ENCODE data around the gene PRKCE.

PRKCE gene

GRCh38 chr2:46146866-46147502, 495.5 kb downstream of the PRKCE start:
- no peak for DNase-seq (ENCODE audit: low spot score)

GRCh38 chr2:46147626-46148368, 496.3 kb downstream of the PRKCE start:
- DNase-seq (ENCODE audit: low spot score) = no peak

DNA sequence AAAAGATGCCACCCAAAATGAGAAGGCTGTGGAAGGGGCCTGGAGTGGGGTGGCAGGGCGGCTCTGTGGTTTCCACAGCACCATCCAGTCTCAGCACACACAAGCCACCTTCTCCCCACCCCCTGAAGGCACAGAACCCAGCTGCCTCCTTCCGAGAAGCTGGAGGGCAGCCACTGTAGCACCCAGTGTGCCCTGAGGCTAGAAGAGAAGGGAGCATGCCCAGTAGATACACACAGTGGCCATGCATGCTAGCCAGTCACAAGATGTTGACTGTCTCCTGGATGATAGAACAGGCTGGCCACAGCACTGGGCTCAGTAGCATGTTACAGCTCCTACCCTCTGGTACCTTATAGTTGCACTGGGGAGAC, 496.9 kb downstream of the PRKCE start:
- no peak for DNase-seq (ENCODE audit: low spot score)

- no peak for DNase-seq (ENCODE audit: low spot score)
Measured at GRCh38 chr2:46150445-46150955, 499.0 kb downstream of the PRKCE start.

DNA sequence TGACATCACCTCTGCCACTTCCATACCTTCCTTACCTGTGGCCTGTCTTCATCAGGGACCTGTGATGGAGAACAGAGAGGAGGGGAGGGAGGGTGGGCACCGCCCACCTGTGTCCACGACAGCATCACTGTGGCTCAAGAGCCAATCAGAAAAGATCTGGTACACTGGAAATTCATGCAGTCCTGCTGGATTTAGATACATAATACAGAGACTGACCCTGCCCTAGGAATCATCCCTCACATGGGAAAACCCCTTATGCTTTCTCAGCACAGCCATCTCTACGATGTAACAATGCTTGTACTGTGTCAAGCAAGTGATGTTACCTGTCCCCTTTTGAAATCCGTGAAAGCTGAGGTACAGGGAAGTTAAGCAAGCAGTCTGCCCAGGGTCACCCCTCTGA, 500.1 kb downstream of the PRKCE start:
- DNase-seq (ENCODE audit: low spot score) = no peak

DNA sequence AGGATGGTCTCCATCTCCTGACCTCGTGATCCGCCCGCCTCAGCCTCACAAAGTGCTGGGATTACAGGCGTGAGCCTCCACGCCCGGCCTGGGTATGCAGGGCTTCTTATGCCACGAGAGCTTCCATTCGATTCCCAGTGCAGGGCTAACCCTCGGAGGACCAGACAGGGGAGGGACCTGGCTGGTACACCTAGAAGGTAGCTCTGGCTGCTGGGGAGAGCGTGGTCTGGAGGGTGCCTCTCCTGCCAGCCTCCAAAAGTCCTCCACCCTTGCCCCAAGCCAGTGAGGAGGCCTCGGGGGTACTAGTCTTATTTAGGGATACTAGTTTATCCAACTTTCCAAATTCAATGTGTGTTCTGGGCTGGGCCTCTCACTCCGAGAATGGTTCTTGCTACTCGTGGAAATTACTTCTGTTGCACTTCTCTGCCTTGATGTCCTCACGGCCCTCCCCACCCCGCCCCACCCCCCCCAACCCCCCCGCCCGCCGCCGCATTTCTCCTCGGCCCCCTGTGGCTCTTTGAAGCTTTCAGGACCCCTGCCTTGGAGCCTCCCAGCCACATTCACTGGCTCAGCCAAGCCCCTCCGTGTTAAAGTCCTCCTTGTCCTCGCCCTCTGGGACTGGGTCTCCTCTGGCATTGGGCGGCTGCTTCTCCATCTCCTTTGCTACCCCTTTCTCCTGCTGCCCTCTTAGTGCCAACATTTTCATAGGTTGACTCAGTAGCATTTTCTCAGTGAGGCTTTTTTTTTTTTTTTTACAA, 502.7 kb downstream of the PRKCE start:
- DNase-seq (ENCODE audit: low spot score) = no peak

GRCh38 chr2:46157072-46157965, 505.8 kb downstream of the PRKCE start:
- DNase-seq (ENCODE audit: low spot score) = no peak

- no peak for DNase-seq (ENCODE audit: low spot score)
Measured at GRCh38 chr2:46157966-46158310, 506.5 kb downstream of the PRKCE start.

DNA sequence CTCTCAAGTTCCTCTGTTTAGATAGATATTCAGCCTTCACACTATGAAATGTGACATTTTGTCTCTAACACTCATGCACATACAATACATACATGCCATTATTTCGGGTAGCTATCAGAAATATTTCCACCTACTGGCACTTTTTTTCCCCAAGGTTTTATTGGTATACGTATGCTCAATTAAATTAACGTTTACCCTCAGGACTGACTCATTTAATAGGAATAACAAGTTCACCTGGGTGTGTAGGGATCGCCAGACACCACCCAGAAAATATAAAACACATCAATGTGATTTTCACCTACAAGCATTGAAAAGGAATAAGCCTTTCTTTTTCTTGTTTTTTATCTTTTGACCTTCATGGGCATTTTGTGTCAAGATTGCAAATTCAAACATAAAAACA, 507.2 kb downstream of the PRKCE start:
- no peak for DNase-seq (ENCODE audit: low spot score)

DNA sequence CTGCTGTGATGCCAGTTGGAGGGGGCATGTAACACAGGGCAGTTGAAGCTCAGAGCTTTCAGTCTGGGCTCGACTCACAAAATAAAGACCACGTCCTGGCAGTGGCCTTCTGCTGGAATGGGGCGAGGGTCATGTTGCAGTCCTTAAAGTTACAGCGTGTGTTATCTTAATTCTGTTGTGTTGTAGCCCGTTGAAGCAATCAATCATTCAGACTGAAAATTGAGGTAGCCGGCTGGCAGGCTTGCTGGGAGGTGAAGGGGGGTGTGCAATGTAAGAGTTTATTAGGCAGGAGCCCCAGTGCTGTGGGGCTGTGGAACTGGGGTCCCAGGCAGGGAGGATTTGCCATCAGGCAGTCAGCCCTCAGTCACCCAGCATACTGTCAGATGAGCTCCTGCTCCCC, 508.9 kb downstream of the PRKCE start:
- no peak for DNase-seq (ENCODE audit: low spot score)

DNA sequence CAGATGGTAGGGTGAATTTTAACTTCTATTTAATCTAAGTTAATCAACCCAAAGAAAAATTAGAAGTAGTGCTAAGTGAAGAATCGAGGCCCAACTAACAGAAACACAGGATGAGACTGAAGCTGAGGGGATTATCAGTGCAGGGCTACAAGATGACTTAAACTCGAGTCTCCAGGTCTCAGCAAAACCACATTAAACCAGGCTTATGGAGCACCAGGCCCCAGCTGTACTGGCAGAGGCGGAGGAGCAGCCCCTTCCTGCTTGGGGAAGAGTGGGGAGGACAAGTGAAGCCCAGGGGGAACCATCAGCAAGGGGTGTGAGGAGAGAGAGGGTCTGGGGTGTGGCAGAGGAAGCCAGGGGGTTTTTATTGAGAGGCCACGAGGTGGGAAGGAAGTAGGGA, 509.8 kb downstream of the PRKCE start:
- no peak for DNase-seq (ENCODE audit: low spot score)

- no peak for DNase-seq (ENCODE audit: low spot score)
Measured at GRCh38 chr2:46161911-46162310, 510.4 kb downstream of the PRKCE start.

DNA sequence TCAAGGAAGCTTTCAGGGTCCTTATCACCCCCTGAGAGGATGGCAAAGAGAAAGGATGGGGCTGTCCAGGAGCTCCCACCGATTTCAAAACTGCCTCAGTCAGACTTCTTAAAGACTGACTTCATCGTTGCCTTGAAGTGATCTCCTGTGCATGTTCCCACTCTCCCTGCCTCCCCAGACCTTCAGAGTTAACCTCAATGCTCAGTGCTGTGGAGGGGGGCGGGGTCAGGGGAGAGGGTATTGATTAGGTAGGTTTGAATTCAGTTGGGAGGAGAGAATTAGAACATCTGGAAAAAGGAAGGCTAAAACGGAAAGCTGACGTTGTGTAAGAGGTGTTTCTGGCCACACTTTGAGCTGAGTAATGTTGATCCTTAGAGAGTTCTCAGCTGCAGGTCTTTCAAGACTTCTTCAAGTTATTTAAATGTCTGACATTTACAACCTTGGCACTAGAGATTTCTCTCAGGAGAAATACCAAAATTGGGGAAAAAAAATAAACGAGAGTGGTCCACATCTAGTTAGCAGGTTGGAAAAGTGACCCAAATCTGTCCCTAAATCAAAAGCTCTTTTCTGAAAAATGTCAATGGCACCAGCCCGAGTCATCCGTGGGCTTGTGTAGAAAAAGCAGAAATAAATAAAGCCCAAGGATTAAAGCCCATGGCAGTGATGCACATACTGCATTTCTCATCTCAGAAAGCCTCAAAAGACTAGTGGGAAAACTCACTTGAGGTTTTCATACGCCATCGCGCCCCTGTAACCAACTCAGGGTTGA, 511.0 kb downstream of the PRKCE start:
- DNase-seq (ENCODE audit: low spot score) = no peak

GRCh38 chr2:46163098-46163430, 511.6 kb downstream of the PRKCE start:
- DNase-seq (ENCODE audit: low spot score) = no peak

DNA sequence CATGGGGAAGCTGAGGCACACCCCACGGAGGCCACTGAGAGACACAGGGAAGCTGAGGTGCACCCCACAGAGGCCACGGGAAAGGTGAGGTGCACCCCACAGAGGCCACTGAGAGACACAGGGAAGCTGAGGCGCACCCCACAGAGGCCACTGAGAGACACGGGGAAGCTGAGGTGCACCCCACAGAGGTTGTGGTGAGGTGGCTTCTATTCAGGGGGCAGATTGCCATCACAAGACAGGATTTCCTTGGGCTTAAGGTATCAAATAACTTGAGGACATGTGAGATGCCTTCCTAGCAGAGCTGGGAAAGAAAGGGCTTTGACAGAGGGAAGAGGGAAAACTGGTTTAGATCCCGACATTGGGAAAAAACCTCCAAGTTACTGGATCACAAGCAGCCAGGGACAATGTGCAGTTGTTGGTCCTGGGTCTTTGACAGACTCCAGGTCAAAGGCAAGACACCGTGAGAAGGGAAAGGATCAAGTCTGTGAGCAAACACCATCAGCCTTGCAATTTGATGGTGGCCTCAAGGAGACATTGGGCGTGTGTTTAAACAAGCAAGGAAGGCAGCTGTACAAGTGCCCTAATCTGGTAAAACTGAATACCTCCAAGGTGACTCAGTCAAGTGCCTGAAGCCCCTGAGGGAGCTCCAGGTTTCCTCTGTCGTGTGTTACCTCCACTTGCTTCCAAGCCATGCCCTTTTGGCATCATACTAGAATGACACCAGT, 512.5 kb downstream of the PRKCE start:
- DNase-seq (ENCODE audit: low spot score) = no peak

GRCh38 chr2:46164529-46165301, 513.2 kb downstream of the PRKCE start:
- DNase-seq (ENCODE audit: low spot score) = no peak

DNA sequence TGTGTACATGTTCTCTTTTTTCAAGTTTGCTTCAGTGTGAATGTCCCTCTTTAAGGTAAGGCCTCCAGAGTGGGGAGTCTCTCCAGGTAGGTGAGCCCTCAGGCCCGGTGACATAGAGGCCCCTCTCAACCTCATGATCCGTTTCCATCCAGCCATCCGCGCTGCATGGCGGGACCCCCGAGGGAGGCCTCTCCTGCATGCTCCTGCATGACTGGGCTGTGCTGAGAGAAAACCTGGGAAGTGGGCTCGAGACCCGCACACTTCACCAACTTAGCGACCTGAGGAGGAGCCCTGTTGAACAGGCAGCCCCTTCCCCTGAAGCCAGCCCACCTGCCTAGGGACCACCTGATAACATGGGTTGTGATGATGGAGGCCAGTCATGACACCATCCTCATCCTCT, 514.4 kb downstream of the PRKCE start:
- DNase-seq (ENCODE audit: low spot score) = no peak

GRCh38 chr2:46167406-46167805, 515.9 kb downstream of the PRKCE start:
- no peak for DNase-seq (ENCODE audit: low spot score)

DNA sequence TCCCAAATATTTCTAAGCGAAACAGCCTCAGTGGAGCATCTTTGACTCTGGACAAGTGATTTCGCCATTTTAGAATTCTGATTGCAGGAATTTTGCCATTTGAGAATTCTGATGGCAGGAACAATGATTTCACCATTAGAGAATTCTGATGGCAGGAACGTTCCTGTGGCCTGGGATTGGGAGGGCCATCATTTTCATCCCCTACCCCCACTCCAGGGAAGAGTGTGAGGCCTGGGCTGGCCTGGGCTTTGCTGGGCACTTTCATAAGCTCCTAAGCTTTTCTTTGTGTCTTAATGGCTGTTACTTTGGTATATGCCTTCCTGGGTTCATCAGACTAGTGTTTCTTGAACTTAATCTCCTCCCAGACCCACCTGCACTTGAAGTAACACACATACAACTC, 516.4 kb downstream of the PRKCE start:
- no peak for DNase-seq (ENCODE audit: low spot score)

DNA sequence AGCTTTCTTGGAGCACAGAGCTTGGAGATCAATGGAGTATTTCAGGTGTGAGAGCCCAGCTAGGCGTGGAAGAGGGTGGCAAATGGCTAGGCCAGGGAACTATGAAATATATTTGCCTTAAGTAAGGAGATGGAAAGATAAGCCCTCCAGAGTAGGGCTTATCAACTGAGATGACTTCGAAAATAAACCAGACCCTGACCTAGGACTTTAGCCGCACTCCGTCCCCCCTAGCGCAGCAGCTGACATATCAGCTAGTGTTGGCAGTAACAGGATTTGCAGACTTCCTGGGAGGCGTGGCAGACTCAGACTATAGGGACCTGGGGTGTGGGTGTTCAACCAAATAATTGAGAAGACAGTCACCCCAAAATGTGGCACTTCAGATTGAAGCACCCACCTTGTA, 518.0 kb downstream of the PRKCE start:
- DNase-seq (ENCODE audit: low spot score) = no peak

Measured in D341Med (cell line).